HEK293 (cell line): ENCODE measurements around the gene CEP68.

Experiments
- ZNF521 ChIP-seq: fragments of 450-650 bp; formaldehyde crosslinking; IDR thresholded peaks from 2 replicates; pipeline ENCODE4 v1.5.1; 2017; ENCODE audit warnings: missing biosample characterization, mild to moderate bottlenecking, missing genetic modification characterization
- TF ChIP-seq, protein P1 (sequence below): fragments of 450-650 bp; formaldehyde crosslinking; IDR thresholded peaks from 2 replicates; pipeline ENCODE4 v1.5.1; 2016; ENCODE audit warnings: missing biosample characterization, missing genetic modification characterization

DNA sequence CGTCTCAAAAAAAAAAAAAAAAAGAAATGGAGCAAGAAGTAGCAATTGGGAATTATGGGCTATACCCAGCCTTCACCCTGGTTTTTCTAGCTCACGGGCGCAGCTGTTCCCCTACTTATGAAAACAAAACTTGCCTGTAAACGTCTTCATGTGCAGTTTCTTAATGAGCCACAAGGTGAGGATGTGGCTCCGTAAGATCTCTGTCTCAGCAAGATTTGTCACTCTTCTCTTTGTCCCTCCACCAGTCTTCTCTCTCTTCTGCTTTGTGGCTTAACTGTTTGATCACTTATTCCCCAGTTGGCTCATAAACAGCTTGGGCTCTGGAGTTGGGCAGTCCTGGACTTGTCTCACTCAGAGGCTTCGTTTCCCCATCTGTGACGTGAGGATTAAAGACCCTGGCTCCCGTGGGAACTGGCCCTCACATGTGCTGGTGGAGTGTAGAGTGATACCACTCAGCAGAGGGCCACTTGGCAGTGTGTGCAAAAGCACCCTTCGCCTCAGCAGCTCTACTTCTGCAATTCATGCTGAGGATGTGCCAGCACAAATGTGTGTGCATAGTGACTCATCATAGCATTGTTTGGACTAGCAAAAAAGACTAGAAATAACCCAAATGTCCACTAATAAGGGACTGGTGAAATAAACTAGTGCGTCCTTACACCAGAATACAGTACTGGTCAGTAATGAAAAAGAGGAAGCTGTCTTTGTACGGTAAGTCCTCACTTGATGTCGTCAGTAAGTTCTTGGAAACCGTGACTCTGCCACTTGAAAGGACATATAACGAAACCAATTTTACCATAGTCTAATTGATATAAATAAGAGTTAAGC lies 8.7 kb downstream of the CEP68 start:
- TF ChIP-seq, protein P1, sequence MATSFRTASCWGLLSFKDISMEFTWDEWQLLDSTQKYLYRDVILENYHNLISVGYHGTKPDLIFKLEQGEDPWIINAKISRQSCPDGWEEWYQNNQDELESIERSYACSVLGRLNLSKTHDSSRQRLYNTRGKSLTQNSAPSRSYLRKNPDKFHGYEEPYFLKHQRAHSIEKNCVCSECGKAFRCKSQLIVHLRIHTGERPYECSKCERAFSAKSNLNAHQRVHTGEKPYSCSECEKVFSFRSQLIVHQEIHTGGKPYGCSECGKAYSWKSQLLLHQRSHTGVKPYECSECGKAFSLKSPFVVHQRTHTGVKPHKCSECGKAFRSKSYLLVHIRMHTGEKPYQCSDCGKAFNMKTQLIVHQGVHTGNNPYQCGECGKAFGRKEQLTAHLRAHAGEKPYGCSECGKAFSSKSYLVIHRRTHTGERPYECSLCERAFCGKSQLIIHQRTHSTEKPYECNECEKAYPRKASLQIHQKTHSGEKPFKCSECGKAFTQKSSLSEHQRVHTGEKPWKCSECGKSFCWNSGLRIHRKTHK (tag by site-specific recombination): no peak
- TF ChIP-seq ZNF521 (tag by site-specific recombination): no peak
